IPS DF 4.7 (cell line): ENCODE measurements around the gene TRIM15.
A peak's percentile ranks its signal among the peaks of the same experiment; 100 is the strongest.
"Not testable (repeated sequence)": the region's sequence is repeated elsewhere in the genome, so short reads cannot be mapped to it uniquely, and the experiment has no call there.

Source experiments
- DNase-seq: peaks from one replicate; pipeline ENCODE4 v3.0.0-alpha.2; 2013; ENCODE audit warnings: low spot score; ENCODE audit errors: extremely low read depth

The TRIM15 gene

GRCh38 chr6:30198166-30199084, 35.1 kb downstream of the TRIM15 start:
- no peak for DNase-seq

- DNase-seq, result no peak
These were observed 37.4 kb downstream of the TRIM15 start for GRCh38 chr6:30200551-30201281.

- DNase-seq, result no peak
These were observed 39.0 kb downstream of the TRIM15 start for GRCh38 chr6:30202366-30202765.

- no peak for DNase-seq
These were observed 40.8 kb downstream of the TRIM15 start for GRCh38 chr6:30204116-30204515.

GRCh38 chr6:30206152-30206551, 42.8 kb downstream of the TRIM15 start:
- no peak for DNase-seq

GRCh38 chr6:30206799-30207618, 43.7 kb downstream of the TRIM15 start:
- DNase-seq, result no peak

GRCh38 chr6:30207619-30208295, 44.4 kb downstream of the TRIM15 start:
- DNase-seq, result no peak

GRCh38 chr6:30211306-30211705, 48.0 kb downstream of the TRIM15 start:
- DNase-seq, result no peak

GRCh38 chr6:30211899-30212298, 48.6 kb downstream of the TRIM15 start:
- DNase-seq, result no peak

- DNase-seq, result peak; percentile 91
These were observed 49.7 kb downstream of the TRIM15 start, which contains the start of gene TRIM26 for GRCh38 chr6:30212865-30213666. Gene TRIM26, minus strand, starts transcription at chr6:30213406. Its CDS starts 14,303 bp downstream, at chr6:30199103.

- DNase-seq, result peak; percentile 9
These were observed 50.3 kb downstream of the TRIM15 start for GRCh38 chr6:30213667-30213956.

- DNase-seq, result peak; percentile 7
These were observed 50.8 kb downstream of the TRIM15 start for GRCh38 chr6:30213957-30214656.

GRCh38 chr6:30214657-30214982, 51.3 kb downstream of the TRIM15 start:
- no peak for DNase-seq

- no peak for DNase-seq
These were observed 52.8 kb downstream of the TRIM15 start for GRCh38 chr6:30216096-30216495.

- DNase-seq, result peak; percentile 22
These were observed 55.9 kb downstream of the TRIM15 start for GRCh38 chr6:30219244-30219643.

- not testable (repeated sequence) for DNase-seq
These were observed 58.0 kb downstream of the TRIM15 start for GRCh38 chr6:30221395-30221794.

- not testable (repeated sequence) for DNase-seq
These were observed 58.6 kb downstream of the TRIM15 start for GRCh38 chr6:30221956-30222355.
